ENCODE data around the gene YIPF1.
"Not testable (repeated sequence)": the region's sequence is repeated elsewhere in the genome, so short reads cannot be mapped to it uniquely, and the experiment has no call there.

YIPF1 gene

GRCh38 chr1:53837924-53838653, 51.5 kb downstream of the YIPF1 start, which contains the start of gene NDC1:
NDC1 (minus strand) TSS chr1:53838296; CDS start chr1:53838261, 35 bp downstream.
- FAIRE-seq = peak; percentile 24

GRCh38 chr1:53837646-53837923, 52.0 kb downstream of the YIPF1 start:
- FAIRE-seq = no peak

GRCh38 chr1:53835491-53835890, 54.1 kb downstream of the YIPF1 start:
- no peak for FAIRE-seq

GRCh38 chr1:53834776-53835175, 54.8 kb downstream of the YIPF1 start:
- no peak for FAIRE-seq

GRCh38 chr1:53833393-53833792, 56.2 kb downstream of the YIPF1 start:
- FAIRE-seq = no peak

GRCh38 chr1:53826367-53826766, 63.2 kb downstream of the YIPF1 start:
- FAIRE-seq = no peak

GRCh38 chr1:53825306-53825705, 64.3 kb downstream of the YIPF1 start:
- FAIRE-seq = no peak

- FAIRE-seq = no peak
Measured at GRCh38 chr1:53822931-53823330, 66.7 kb downstream of the YIPF1 start.

- no peak for FAIRE-seq
Measured at GRCh38 chr1:53821380-53821779, 68.2 kb downstream of the YIPF1 start.

GRCh38 chr1:53819387-53819786, 70.2 kb downstream of the YIPF1 start:
- no peak for FAIRE-seq

GRCh38 chr1:53816584-53816983, 73.0 kb downstream of the YIPF1 start:
- not testable (repeated sequence) for FAIRE-seq

- not testable (repeated sequence) for FAIRE-seq
Measured at GRCh38 chr1:53815484-53815883, 74.1 kb downstream of the YIPF1 start.

GRCh38 chr1:53811414-53811851, 78.2 kb downstream of the YIPF1 start:
- FAIRE-seq = no peak

GRCh38 chr1:53810497-53810896, 79.1 kb downstream of the YIPF1 start:
- no peak for FAIRE-seq

- FAIRE-seq = no peak
Measured at GRCh38 chr1:53810007-53810406, 79.6 kb downstream of the YIPF1 start.

- no peak for FAIRE-seq
Measured at GRCh38 chr1:53807916-53808315, 81.7 kb downstream of the YIPF1 start.

- no peak for FAIRE-seq
Measured at GRCh38 chr1:53804791-53805505, 84.6 kb downstream of the YIPF1 start.

GRCh38 chr1:53804181-53804580, 85.4 kb downstream of the YIPF1 start:
- FAIRE-seq = no peak

All from colon (tissue), 2 donors.